ENCODE data around the gene RAB3GAP1.

DNA sequence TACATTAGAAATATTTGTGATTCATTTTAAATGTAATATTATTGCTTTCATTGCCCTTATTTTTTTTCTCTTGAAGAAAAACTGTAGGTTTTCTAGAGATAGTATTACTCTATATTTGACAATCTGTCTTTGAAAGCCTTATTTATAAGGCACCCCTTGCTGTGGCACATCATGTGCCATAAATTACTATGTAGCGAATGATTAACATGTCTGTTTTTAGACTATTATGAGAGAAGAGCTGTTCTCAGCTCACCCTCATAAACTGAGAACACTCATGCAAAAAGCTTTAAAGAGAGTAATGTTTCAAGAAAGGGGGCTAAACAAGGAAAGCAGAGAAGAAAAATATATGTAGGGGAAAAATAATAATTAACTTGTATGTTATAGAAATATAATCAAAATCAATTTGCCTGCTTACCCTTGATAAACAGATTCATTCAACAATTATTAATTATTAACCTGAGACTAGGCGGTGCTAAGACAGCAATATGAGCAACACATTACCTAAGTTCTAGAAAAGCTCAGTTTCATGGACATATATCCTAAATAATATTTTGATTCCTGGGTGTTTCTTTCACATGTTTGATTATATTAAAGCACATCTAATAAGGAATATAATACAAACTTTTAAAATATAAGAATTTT, 69.0 kb downstream of the RAB3GAP1 start:
- TF ChIP-seq, protein P1, sequence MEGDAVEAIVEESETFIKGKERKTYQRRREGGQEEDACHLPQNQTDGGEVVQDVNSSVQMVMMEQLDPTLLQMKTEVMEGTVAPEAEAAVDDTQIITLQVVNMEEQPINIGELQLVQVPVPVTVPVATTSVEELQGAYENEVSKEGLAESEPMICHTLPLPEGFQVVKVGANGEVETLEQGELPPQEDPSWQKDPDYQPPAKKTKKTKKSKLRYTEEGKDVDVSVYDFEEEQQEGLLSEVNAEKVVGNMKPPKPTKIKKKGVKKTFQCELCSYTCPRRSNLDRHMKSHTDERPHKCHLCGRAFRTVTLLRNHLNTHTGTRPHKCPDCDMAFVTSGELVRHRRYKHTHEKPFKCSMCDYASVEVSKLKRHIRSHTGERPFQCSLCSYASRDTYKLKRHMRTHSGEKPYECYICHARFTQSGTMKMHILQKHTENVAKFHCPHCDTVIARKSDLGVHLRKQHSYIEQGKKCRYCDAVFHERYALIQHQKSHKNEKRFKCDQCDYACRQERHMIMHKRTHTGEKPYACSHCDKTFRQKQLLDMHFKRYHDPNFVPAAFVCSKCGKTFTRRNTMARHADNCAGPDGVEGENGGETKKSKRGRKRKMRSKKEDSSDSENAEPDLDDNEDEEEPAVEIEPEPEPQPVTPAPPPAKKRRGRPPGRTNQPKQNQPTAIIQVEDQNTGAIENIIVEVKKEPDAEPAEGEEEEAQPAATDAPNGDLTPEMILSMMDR (IDR thresholded peaks at IDR 0.05; ENCODE audit: borderline replicate concordance, extremely low read depth, low read length, poor library complexity, severe bottlenecking), result no peak
- TF ChIP-seq EZH2 (IDR thresholded peaks at IDR 0.05; ENCODE audit: borderline replicate concordance, low read depth, low read length, severe bottlenecking), result no peak

Data from DND-41 (cell line).